Activated CD4-positive, CD25-positive, alpha-beta regulatory T cell (primary cell): ENCODE data around the gene EHMT1.
"Not testable (repeated sequence)": the region's sequence is repeated elsewhere in the genome, so short reads cannot be mapped to it uniquely, and the experiment has no call there.

Experiments
- DNase-seq, 4 experiments: peaks; one replicate each; lab custom pipeline; 2025; lab: John Stamatoyannopoulos, UW

Gene EHMT1

DNA sequence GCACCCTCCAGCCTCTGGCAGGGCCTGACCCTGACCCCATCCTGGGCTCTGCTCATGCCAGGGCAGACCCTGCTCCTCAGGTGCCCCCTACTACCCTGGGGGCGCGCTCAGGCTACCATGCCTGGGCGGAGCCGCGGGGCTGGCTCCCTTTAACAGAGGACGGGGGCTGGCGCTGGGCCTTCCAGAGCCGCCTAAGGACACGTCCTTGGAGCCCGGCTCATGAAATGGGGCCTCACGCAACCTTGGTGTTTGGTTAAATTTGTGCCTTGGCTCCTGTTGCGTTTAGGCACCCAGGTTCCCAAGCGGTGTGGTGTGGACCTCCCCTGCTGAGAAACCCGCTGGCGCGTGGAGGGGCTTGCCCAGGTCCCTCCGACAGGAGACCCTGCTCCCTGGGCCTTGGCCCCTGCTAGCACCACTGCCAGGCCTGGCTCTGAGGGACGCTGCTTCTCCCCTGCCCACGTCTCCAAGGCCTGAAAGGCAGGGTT is 3.4 kb upstream of the EHMT1 start:
- no peak for DNase-seq

DNA sequence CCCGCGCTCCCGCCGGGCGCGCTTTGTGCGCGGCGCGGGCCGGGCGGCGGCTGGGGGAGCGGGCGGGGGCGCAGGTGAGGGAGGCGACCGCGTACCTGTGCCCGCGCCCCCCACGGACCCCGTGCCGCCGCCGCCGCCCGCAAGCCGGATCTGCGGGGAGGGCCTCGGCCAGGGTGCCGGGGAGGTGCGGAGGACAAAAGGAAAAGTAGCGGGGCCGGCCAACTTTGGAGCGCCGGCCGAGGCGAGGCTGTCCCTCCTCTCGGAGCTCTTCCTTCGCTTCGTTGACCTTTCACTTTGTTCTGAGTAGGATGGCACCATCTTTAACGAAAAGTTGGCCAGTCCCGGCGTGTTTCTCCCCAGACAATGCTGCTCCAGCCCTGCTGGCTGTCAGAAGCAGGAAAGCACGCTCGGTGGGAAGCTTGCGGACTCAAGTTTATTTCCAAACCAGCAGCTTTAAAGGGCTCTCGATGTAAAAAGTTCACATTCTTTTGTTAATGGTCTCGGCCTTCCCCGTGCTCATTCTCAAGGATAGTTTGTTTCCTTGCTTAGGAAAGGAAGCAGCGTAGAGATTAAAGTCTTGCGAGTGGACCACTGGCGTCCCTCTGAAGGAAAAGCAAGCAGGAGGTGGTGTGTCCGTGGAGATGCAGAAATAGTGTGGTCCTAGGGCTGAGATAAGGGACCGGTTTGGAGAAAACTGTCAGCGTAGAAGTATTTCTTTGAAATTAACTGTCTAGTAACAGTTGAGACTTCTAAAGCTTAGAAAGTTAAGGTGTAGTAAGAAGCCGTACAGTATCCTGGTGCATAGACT is 639 bp downstream of the EHMT1 start:
- DNase-seq = no peak

DNA sequence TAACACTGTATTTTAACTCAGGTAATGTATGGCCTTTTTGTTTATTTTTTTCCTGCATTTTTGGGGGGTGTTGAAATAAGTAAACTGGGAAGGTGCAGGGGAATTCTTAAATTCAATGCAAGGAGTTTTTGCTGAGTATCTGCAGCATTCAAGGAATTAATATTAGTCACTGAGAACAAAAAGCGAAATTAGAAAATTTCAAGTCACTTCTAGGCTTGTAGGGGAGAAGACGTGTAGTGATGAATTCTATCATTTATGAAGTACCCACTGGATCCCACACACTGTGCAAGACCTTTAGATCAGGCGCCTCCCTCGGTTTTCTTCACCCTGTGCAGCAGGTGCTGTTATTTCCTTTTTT is 1.2 kb downstream of the EHMT1 start:
- DNase-seq = no peak

- no peak for DNase-seq
Measured at GRCh38 chr9:137620581-137620980, 1.8 kb downstream of the EHMT1 start.

- DNase-seq = no peak
Measured at GRCh38 chr9:137621131-137621757, 2.4 kb downstream of the EHMT1 start.

DNA sequence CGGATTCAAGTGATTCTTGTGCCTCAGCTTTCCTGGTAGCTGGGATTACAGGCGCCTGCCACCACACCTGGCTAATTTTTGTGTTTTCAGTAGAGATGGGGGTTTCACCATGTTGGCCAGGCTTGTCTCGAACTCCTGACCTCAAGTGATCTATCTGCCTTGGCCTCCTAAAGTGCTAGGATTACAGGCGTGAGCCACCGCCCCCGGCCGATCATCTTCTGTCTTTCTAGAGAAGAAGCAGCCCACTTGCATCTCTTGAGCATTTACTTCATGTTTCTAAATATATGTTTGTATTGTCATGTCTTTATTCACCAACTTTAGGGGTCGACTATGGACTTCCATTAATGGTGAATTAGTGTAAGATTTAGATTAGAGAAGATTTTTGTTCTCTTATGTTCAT is 3.4 kb downstream of the EHMT1 start:
- not testable (repeated sequence) for DNase-seq

- no peak for DNase-seq
Measured at GRCh38 chr9:137626464-137626863, 7.7 kb downstream of the EHMT1 start.

- not testable (repeated sequence) for DNase-seq
Measured at GRCh38 chr9:137627406-137627805, 8.6 kb downstream of the EHMT1 start.

- DNase-seq = no peak
Measured at GRCh38 chr9:137630126-137630525, 11.3 kb downstream of the EHMT1 start.

DNA sequence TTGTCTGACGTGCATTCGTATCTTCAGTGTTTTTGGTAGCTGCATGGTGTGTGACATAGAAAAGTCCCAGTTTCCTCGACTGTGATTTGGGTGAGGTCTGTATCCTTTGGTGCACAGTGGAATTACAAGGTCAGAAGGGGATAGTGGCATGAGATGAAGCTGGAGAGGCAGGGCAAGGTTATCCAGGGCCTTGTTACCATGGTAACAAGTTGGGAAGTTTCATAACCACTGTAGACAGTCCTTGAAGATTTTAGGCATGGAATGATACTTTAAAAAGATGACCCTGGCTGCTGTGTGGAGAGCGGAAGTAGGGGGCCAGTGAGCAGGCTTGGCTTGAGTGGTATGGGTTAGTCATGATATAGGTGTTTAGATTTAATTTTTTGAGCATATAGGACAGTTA is 11.9 kb downstream of the EHMT1 start:
- DNase-seq = no peak

DNA sequence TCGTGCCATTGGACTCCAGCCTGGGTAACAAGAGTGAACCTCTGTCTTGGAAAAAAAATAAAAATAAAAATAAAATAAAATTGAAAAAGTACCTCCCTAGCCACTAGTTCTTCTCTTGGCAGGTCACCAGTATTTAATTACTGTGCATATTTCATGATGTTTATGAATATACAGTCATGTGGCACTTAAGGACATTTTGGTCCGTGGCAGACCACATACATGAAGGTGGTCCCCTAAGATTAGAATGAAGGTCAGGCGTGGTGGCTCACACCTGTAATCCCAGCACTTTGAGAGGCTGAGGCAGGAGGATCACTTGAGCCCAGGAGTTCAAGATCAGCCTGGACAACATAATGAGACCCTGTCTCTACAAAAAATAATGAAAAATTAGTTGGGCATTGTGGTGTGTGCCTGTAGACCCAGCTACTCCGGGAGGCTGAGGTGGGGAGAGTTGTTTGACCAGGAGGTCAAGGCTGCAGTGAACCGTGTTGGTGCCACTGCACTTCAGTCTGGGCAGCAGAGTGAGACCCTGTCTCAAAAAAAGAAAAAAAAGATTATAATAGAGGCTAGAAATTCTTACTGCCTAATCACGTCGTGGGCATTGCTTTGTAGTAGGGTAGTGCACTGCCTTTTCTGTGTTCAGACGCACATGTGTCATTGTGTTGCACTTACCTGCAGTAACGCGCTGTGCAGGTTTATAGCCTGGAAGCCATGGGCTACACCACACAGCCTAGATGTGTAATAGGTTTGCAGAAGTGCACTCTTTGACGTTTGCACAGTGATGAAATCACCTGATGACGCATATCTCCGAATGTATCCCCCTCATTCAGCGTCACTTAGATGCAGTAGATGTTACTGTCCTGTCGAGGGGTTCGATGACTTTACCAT is 12.8 kb downstream of the EHMT1 start:
- no peak for DNase-seq

GRCh38 chr9:137632230-137633161 is 13.7 kb downstream of the EHMT1 start:
- DNase-seq = no peak

DNA sequence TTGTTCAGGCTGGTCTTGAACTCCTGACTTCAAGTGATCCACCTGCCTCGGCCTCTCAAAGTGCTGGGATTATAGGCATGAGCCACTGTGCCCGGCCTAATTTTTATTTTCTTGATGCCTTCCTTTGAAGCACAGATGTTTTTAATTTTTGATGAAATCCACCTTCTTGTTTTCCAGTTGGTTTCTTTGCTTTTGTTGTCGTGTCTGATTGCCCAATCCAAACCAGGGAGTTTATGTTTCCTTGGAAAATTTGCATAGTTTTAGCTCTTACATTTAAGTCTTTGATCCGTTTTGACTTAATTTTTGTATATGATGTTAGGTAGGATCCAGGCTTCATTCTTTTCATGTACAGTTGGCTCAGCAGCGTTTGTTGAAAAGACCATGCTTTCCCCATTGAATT is 15.2 kb downstream of the EHMT1 start:
- DNase-seq = no peak

DNA sequence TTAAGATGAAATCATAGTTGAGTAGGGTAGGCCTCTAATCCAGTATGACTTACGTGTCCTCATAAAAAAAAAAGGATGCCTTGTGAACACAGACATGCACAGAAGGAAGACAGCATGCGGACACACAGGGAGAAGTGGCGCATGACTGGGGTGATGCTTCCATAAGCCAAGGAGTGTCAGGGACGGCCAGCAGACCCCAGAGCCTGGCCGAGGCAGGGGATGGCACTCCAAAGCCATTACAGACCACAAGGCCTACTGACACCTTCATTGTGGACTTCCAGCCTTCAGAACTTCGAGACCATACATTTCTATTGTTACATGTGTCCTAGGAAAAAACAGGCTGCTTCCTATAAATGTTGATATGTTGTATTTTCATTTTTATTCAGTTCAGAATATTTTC is 19.9 kb downstream of the EHMT1 start:
- no peak for DNase-seq

DNA sequence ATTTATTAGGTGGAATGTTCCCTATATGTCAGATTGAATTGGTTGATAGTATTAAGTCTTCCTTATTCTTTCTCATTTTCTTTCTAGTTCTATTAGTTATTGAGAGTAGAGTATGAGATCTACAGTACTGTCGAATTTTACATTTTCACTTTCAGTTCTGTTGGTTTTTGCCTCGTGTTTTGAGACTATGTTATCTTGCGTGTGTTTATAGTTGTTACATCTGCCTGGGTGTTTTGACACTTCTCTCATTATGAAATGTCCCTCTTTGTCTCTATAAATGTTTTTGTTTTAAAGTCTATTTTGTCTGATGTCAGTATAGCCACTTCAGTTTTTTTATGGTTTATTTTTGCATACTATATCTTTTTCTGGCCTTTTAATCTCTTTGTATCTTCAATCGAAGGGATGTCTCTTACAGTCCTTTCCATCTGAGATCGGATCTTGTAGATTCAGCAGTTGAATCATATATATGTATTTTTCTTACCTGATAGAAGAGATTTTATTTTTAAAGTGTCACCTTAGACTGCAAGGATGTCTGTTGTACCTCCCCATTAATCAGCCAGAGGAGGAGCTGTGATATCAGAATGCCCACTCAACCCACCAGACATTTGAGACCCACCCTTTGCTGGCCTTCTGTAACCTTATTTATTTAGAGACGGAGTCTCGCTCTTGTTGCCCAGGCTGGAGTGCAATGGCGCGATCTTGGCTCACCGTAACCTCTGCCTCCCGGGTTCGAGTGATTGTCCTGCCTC is 20.7 kb downstream of the EHMT1 start:
- DNase-seq = no peak

GRCh38 chr9:137640862-137641261 is 22.1 kb downstream of the EHMT1 start:
- DNase-seq = no peak

DNA sequence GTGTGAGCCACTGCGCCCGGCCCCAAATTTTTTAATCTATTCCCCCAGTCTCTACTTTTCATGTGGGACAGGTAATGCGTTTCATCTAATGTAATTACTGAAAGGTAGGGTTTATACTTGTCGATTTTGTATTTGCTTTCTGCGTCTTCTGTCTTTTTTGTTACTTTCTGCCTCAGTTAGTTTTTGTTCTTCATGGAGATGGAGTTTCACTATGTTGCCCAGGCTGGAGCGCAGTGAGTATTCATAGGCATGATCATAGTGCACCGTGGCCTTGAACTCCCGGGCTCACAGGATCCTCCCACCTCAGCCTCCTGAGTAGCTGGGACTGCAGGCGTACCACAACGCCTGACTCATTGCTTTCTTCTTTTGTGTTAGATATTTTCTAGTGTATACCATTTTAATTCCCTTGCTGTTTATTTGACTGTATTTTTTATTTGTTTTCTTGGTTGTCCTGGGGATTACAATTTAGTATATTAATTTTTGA is 23.4 kb downstream of the EHMT1 start:
- no peak for DNase-seq

DNA sequence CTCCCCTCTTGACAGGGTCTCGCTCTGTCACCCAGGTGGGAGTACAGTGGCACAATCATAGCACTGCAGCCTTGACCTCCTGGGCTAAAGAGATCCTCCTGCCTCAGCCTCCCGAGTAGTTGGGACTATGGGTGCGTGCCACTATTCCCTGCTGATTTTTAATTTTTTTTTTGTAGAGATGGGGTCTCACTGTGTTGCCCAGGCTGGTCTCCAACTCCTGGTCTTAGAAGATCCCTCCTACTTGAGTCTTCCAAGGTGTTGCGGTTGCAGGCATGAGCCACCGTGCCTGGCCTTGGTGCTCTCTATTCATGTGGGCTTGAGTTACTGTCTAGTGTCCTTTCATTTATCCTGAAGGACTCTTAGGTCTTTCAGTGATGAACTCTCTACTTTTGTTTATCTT is 24.1 kb downstream of the EHMT1 start:
- no peak for DNase-seq

- no peak for DNase-seq
Measured at GRCh38 chr9:137643921-137644320, 25.1 kb downstream of the EHMT1 start.

- no peak for DNase-seq
Measured at GRCh38 chr9:137645211-137645610, 26.4 kb downstream of the EHMT1 start.

- no peak for DNase-seq
Measured at GRCh38 chr9:137646341-137646740, 27.5 kb downstream of the EHMT1 start.
